GM23338 (cell line): ENCODE data around the gene NGFR.

Experiments
- EZH2 ChIP-seq: fragments of 200-600 bp; sonication (generic); IDR thresholded peaks from one replicate; pipeline ENCODE4 v1.8.0; 2017; ENCODE audit warnings: antibody characterized with exemption, mild to moderate bottlenecking, low read depth; ENCODE audit not compliant: unreplicated experiment
- EZH2phosphoT487 ChIP-seq: fragments of 200-600 bp; sonication (generic); IDR thresholded peaks from one replicate; pipeline ENCODE4 v1.8.1; 2018; ENCODE audit warnings: antibody characterized with exemption; ENCODE audit not compliant: unreplicated experiment
- POLR2AphosphoS5 ChIP-seq: IDR thresholded peaks from 2 replicates; pipeline ENCODE4 v1.6.1; 2016; ENCODE audit warnings: antibody characterized with exemption, low read depth
- TF ChIP-seq, protein P1 (sequence below), 2 experiments: fragments of 200-600 bp in 1 of 2; sonication (generic) in 1 of 2; conservative IDR thresholded peaks; 2 replicates each; pipeline versions ENCODE4 v1.5.1 to v1.6.1; 2016 to 2017; ENCODE audit warnings: antibody characterized with exemption in 2 of 2, low read depth in 2 of 2, mild to moderate bottlenecking in 2 of 2, moderate library complexity in 1 of 2
- TF ChIP-seq, protein P2 (sequence below): IDR thresholded peaks from one replicate; pipeline ENCODE4 v1.6.1; 2018; ENCODE audit warnings: antibody characterized with exemption; ENCODE audit not compliant: unreplicated experiment
- TF ChIP-seq, protein P3 (sequence below): fragments of 250-450 bp; sonication (Bioruptor Pico); IDR thresholded peaks from 2 replicates; pipeline ENCODE4 v1.5.0; 2020; ENCODE audit warnings: mild to moderate bottlenecking, moderate library complexity
- TF ChIP-seq, protein P4 (sequence below): IDR thresholded peaks from 2 replicates; pipeline ENCODE4 v1.6.1; 2016; ENCODE audit warnings: antibody characterized with exemption

DNA sequence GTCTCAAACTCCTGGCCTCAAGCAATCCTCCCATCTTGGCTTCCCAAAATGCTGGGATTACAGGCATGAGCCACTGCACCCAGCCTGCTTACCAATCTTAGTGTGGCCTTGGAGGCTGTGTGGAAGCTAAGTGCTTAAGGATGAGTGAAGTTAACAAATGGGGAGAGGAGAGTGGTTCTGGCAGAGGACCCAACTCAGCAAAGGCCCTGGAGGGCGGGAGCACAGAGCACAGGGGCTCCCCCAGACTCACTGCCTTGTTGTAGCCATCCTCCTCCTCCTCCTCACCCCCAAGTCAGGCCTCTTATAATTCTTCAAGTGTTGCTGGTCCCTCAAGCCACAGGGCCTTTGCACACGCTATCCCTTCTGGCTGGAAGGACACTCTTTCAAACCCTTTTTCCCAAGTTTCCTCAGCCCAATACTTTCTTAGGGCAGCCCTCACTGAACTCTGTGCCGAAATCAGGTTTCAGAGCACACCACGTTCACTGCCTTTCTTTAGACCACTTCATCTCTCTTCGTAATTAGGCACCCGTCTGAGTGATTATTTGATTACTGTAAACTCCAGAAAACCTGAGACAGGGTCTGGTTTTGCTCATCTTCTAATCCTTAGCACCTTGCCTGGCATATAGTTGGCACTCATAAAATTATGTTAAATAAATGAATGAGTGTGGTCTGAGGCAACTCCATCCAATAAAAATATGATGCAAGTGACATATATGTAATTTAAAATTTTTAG lies 23.4 kb downstream of the NGFR start:
- TF ChIP-seq EZH2 (no peak), POLR2AphosphoS5 (no peak), EZH2phosphoT487 (no peak)
- TF ChIP-seq, protein P1, sequence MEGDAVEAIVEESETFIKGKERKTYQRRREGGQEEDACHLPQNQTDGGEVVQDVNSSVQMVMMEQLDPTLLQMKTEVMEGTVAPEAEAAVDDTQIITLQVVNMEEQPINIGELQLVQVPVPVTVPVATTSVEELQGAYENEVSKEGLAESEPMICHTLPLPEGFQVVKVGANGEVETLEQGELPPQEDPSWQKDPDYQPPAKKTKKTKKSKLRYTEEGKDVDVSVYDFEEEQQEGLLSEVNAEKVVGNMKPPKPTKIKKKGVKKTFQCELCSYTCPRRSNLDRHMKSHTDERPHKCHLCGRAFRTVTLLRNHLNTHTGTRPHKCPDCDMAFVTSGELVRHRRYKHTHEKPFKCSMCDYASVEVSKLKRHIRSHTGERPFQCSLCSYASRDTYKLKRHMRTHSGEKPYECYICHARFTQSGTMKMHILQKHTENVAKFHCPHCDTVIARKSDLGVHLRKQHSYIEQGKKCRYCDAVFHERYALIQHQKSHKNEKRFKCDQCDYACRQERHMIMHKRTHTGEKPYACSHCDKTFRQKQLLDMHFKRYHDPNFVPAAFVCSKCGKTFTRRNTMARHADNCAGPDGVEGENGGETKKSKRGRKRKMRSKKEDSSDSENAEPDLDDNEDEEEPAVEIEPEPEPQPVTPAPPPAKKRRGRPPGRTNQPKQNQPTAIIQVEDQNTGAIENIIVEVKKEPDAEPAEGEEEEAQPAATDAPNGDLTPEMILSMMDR (conservative IDR thresholded peaks at IDR 0.05; ENCODE audit: low read depth in 2 of 2) = no peak
- TF ChIP-seq, protein P2, sequence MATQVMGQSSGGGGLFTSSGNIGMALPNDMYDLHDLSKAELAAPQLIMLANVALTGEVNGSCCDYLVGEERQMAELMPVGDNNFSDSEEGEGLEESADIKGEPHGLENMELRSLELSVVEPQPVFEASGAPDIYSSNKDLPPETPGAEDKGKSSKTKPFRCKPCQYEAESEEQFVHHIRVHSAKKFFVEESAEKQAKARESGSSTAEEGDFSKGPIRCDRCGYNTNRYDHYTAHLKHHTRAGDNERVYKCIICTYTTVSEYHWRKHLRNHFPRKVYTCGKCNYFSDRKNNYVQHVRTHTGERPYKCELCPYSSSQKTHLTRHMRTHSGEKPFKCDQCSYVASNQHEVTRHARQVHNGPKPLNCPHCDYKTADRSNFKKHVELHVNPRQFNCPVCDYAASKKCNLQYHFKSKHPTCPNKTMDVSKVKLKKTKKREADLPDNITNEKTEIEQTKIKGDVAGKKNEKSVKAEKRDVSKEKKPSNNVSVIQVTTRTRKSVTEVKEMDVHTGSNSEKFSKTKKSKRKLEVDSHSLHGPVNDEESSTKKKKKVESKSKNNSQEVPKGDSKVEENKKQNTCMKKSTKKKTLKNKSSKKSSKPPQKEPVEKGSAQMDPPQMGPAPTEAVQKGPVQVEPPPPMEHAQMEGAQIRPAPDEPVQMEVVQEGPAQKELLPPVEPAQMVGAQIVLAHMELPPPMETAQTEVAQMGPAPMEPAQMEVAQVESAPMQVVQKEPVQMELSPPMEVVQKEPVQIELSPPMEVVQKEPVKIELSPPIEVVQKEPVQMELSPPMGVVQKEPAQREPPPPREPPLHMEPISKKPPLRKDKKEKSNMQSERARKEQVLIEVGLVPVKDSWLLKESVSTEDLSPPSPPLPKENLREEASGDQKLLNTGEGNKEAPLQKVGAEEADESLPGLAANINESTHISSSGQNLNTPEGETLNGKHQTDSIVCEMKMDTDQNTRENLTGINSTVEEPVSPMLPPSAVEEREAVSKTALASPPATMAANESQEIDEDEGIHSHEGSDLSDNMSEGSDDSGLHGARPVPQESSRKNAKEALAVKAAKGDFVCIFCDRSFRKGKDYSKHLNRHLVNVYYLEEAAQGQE = no peak
- TF ChIP-seq, protein P3, sequence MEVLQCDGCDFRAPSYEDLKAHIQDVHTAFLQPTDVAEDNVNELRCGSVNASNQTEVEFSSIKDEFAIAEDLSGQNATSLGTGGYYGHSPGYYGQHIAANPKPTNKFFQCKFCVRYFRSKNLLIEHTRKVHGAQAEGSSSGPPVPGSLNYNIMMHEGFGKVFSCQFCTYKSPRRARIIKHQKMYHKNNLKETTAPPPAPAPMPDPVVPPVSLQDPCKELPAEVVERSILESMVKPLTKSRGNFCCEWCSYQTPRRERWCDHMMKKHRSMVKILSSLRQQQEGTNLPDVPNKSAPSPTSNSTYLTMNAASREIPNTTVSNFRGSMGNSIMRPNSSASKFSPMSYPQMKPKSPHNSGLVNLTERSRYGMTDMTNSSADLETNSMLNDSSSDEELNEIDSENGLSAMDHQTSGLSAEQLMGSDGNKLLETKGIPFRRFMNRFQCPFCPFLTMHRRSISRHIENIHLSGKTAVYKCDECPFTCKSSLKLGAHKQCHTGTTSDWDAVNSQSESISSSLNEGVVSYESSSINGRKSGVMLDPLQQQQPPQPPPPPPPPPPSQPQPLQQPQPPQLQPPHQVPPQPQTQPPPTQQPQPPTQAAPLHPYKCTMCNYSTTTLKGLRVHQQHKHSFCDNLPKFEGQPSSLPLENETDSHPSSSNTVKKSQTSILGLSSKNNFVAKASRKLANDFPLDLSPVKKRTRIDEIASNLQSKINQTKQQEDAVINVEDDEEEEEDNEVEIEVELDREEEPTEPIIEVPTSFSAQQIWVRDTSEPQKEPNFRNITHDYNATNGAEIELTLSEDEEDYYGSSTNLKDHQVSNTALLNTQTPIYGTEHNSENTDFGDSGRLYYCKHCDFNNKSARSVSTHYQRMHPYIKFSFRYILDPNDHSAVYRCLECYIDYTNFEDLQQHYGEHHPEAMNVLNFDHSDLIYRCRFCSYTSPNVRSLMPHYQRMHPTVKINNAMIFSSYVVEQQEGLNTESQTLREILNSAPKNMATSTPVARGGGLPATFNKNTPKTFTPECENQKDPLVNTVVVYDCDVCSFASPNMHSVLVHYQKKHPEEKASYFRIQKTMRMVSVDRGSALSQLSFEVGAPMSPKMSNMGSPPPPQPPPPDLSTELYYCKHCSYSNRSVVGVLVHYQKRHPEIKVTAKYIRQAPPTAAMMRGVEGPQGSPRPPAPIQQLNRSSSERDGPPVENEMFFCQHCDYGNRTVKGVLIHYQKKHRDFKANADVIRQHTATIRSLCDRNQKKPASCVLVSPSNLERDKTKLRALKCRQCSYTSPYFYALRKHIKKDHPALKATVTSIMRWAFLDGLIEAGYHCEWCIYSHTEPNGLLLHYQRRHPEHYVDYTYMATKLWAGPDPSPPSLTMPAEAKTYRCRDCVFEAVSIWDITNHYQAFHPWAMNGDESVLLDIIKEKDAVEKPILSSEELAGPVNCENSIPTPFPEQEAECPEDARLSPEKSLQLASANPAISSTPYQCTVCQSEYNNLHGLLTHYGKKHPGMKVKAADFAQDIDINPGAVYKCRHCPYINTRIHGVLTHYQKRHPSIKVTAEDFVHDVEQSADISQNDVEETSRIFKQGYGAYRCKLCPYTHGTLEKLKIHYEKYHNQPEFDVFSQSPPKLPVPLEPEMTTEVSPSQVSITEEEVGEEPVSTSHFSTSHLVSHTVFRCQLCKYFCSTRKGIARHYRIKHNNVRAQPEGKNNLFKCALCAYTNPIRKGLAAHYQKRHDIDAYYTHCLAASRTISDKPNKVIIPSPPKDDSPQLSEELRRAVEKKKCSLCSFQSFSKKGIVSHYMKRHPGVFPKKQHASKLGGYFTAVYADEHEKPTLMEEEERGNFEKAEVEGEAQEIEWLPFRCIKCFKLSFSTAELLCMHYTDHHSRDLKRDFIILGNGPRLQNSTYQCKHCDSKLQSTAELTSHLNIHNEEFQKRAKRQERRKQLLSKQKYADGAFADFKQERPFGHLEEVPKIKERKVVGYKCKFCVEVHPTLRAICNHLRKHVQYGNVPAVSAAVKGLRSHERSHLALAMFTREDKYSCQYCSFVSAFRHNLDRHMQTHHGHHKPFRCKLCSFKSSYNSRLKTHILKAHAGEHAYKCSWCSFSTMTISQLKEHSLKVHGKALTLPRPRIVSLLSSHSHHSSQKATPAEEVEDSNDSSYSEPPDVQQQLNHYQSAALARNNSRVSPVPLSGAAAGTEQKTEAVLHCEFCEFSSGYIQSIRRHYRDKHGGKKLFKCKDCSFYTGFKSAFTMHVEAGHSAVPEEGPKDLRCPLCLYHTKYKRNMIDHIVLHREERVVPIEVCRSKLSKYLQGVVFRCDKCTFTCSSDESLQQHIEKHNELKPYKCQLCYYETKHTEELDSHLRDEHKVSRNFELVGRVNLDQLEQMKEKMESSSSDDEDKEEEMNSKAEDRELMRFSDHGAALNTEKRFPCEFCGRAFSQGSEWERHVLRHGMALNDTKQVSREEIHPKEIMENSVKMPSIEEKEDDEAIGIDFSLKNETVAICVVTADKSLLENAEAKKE (CRISPR knock-in tag) = no peak
- TF ChIP-seq, protein P4, sequence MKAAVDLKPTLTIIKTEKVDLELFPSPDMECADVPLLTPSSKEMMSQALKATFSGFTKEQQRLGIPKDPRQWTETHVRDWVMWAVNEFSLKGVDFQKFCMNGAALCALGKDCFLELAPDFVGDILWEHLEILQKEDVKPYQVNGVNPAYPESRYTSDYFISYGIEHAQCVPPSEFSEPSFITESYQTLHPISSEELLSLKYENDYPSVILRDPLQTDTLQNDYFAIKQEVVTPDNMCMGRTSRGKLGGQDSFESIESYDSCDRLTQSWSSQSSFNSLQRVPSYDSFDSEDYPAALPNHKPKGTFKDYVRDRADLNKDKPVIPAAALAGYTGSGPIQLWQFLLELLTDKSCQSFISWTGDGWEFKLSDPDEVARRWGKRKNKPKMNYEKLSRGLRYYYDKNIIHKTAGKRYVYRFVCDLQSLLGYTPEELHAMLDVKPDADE = no peak
